Astrocyte (in vitro differentiated cells and primary cell): ENCODE data around the gene PTPRN2.

Source experiments
- CTCF ChIP-seq: IDR thresholded peaks from 2 replicates; pipeline ENCODE4 v1.5.1; 2011; ENCODE audit warnings: low read depth, mild to moderate bottlenecking, inconsistent platforms, low read length, moderate library complexity; ENCODE audit not compliant: insufficient read depth
- EZH2 ChIP-seq: IDR thresholded peaks from 2 replicates; pipeline ENCODE4 v1.6.1; 2012; ENCODE audit warnings: mild to moderate bottlenecking, low read length, inconsistent platforms; ENCODE audit not compliant: insufficient read depth

- TF ChIP-seq EZH2 (no peak), CTCF (no peak)
Observed at GRCh38 chr7:158354861-158355260, 232.8 kb downstream of the PTPRN2 start.
